ENCODE results near the gene SCN1B. TPM values are rescaled to one million over a fixed set of nuclear protein-coding genes. Genes with fewer than 3 reads are reported as not detected.

The SCN1B gene
- total RNA-seq, 1 donor from 2014 or later: 5.8 TPM

- no peak for DNase-seq (ENCODE audit: low spot score)
- H3K4me3 Mint-ChIP-seq (ENCODE audit: unreplicated experiment): no peak overlapping the region
- H3K4me1 Mint-ChIP-seq (ENCODE audit: low read depth): peaks cover 9% of the 10 kb centered on the region
- H3K27me3 Mint-ChIP-seq (ENCODE audit: low read depth): no peaks in the 10 kb centered on the region
- no peaks in the 10 kb centered on the region for H3K36me3 Mint-ChIP-seq (ENCODE audit: low read depth)
- H3K9me3 Mint-ChIP-seq (ENCODE audit: low read depth): no peaks in the 10 kb centered on the region
- H3K27ac Mint-ChIP-seq (ENCODE audit: unreplicated experiment): no peak overlapping the region
- TF ChIP-seq CTCF (IDR thresholded peaks at IDR 0.05): no peak
Observed at GRCh38 chr19:35040826-35041547, 10.7 kb downstream of the SCN1B start.

DNA sequence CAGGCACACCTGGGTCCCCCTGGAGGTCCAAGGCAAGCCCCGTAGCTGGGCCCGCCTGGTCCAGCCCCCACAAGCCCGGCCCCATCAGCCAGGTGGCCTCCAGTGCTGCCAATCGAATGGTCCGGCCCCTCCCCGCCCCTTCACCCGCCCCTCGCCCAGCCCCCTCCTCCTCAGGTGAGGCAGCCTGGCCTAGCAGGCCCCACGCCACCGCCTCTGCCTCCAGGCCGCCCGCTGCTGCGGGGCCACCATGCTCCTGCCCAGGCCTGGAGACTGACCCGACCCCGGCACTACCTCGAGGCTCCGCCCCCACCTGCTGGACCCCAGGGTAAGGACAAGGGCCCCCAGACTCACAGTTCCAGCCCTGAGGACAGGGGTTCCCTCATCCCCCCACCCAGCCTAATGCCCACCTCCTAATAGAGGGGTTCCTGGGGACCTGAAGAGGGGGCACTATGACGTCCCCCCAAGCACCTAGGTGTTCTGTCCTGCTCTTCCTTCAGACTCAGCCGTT lies 11.3 kb downstream of the SCN1B start, which contains the start of gene HPN:
TSS of gene HPN (plus strand) at position 174 of the 508 bp plus-strand sequence. CDS start 786 bp downstream, outside the sequence.
- H3K4me1 Mint-ChIP-seq (ENCODE audit: low read depth): peaks cover 9% of the 10 kb centered on the region
- H3K4me3 Mint-ChIP-seq (ENCODE audit: unreplicated experiment): no peak within 1 kb of the TSS

GRCh38 chr19:35042056-35042730 lies 11.9 kb downstream of the SCN1B start:
- H3K27ac Mint-ChIP-seq (ENCODE audit: unreplicated experiment): no peak overlapping the region
- H3K4me1 Mint-ChIP-seq (ENCODE audit: low read depth): peaks cover 9% of the 10 kb centered on the region
- DNase-seq (ENCODE audit: low spot score): no peak
- H3K4me3 Mint-ChIP-seq (ENCODE audit: unreplicated experiment): no peak overlapping the region
- TF ChIP-seq CTCF (IDR thresholded peaks at IDR 0.05): no peak
- H3K9me3 Mint-ChIP-seq (ENCODE audit: low read depth): no peaks in the 10 kb centered on the region
- H3K36me3 Mint-ChIP-seq (ENCODE audit: low read depth): no peaks in the 10 kb centered on the region
- H3K27me3 Mint-ChIP-seq (ENCODE audit: low read depth): peaks cover 1% of the 10 kb centered on the region

More for the DNA sequence above, 11.3 kb downstream of the SCN1B start, which contains the start of gene HPN:
- H3K27me3 Mint-ChIP-seq (ENCODE audit: low read depth): no peaks in the 10 kb centered on the region
- no peaks in the 10 kb centered on the region for H3K36me3 Mint-ChIP-seq (ENCODE audit: low read depth)
- no peak for DNase-seq (ENCODE audit: low spot score)
- H3K9me3 Mint-ChIP-seq (ENCODE audit: low read depth): no peaks in the 10 kb centered on the region
- no peak within 1 kb of the TSS for H3K27ac Mint-ChIP-seq (ENCODE audit: unreplicated experiment)
- no peak for TF ChIP-seq CTCF (IDR thresholded peaks at IDR 0.05)

DNA sequence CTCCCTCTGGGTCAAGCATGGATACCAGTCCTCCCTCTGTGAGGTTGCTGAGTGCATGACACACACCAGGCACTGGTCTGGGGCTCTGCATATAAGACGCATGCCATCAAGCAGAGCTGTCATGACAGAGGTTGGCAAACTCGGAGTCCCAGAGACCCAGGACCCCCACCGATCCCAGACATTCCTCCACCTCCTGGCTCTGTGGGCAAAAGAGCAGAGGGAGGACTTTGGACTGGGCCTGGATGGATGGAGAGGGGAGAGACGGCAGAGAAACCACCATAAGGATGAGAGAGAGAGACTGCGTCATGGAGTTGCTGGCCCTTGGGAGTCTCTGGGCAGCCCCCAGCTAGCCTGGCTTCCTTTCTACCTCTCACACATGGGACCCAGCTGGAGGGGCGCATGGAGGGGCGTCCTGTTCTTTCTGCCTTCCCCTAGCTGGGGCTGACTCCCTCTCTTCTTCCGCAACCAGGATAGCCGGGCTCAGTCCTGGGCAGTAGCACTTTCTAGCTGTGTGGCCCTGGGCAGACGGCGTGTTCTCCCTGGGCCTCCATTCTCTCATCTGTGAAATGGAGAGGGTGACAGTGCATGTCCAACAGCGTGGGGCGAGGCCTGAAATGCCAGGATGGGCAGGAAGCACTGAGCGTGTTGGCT lies 12.8 kb downstream of the SCN1B start:
- no peaks in the 10 kb centered on the region for H3K9me3 Mint-ChIP-seq (ENCODE audit: low read depth)
- no peak overlapping the region for H3K27ac Mint-ChIP-seq (ENCODE audit: unreplicated experiment)
- H3K4me3 Mint-ChIP-seq (ENCODE audit: unreplicated experiment): no peak overlapping the region
- no peak for TF ChIP-seq CTCF (IDR thresholded peaks at IDR 0.05)
- no peaks in the 10 kb centered on the region for H3K36me3 Mint-ChIP-seq (ENCODE audit: low read depth)
- peaks cover 9% of the 10 kb centered on the region for H3K4me1 Mint-ChIP-seq (ENCODE audit: low read depth)
- DNase-seq (ENCODE audit: low spot score): no peak
- H3K27me3 Mint-ChIP-seq (ENCODE audit: low read depth): peaks cover 2% of the 10 kb centered on the region

DNA sequence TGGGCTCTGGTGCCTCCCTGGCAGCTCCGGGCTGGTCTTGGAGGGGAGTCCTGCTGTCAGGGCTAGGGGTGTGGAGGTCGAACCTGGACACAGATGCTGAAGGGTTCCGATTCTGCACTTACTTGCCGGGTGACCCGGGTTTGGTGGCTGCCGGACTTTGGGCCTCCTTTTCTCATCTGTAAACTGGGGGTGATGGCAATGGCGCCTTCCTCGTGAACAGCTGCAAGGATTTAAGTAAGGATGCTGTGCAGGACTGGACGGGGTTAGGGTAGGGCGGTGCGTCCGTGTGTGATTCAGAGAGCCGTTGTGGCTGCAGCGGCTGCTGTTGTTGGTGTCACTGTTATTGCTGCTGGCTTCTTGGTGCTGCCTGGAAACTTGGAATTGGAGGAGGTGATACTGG lies 13.6 kb downstream of the SCN1B start:
- no peaks in the 10 kb centered on the region for H3K9me3 Mint-ChIP-seq (ENCODE audit: low read depth)
- peaks cover 12% of the 10 kb centered on the region for H3K4me1 Mint-ChIP-seq (ENCODE audit: low read depth)
- no peaks in the 10 kb centered on the region for H3K36me3 Mint-ChIP-seq (ENCODE audit: low read depth)
- no peak overlapping the region for H3K4me3 Mint-ChIP-seq (ENCODE audit: unreplicated experiment)
- DNase-seq (ENCODE audit: low spot score): no peak
- H3K27me3 Mint-ChIP-seq (ENCODE audit: low read depth): peaks cover 5% of the 10 kb centered on the region
- TF ChIP-seq CTCF (IDR thresholded peaks at IDR 0.05): no peak
- no peak overlapping the region for H3K27ac Mint-ChIP-seq (ENCODE audit: unreplicated experiment)

Measured in chondrocyte (in vitro differentiated cells).